ENCODE measurements around the gene ZNG1E.
"Not testable (repeated sequence)": the region's sequence is repeated elsewhere in the genome, so short reads cannot be mapped to it uniquely, and the experiment has no call there.

Gene ZNG1E

DNA sequence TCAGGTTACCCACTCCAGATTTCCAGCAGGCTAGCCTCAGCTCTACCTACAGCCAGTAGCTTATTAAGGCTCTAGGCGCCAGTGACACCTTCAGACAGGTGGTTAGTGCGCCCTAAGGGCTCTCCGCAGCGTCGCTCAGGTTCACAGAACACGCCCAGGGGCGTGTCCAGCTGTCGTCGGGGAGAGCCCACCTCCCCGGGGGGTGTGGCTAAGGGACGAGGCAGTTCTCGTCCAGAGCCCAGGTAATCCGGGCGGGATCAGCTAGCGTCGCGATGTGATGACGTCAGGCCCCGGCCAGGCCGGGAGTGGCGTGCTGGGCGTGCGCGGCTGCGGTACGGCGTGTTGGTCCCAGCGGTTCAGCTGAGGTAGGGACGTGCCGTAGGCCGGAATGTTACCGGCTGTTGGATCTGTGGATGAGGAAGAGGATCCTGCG, at the start of gene ZNG1E:
ZNG1E (plus strand) TSS at position 340 of the 433 bp plus-strand sequence; CDS start at position 389, 49 bp downstream.
- not testable (repeated sequence) for DNase-seq

DNA sequence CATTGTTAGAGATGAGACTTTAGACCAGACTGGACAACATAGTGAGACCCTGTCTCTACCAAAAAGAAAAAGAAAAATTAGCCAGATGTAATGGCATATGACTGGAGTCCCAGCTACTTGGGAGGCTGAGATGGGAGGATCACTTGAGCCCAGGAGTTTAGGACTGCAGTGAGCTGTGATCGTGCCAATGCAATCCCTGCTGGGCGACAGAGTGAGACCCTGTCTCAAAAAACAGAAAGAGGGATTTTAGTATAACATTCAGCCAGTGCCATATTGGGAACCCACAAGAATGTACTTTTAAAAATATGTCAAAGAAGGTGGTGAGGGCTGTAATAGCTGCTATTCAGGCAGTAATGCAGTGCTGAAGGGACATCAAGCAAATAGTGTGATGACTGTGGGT, 2.1 kb upstream of the ZNG1E start:
- DNase-seq, result not testable (repeated sequence)

DNA sequence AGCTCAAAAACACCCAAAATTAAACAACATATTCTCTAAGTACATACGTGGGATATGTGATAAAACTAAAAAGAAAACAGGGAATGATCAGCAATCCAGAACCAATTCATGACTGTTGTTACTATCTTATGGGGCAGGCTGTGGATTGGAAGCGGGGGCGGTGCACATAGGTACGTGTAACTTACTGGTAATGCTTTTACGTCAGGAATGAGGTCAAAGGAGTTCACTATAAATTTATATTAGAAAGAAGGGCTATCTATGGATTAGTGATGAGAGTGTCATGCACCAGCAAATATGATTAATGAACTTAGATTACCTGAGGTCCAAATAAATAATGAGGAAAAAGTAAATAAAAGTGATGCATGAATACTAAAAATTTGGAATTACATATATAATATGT, 710 bp upstream of the ZNG1E start:
- DNase-seq, result not testable (repeated sequence)

DNA sequence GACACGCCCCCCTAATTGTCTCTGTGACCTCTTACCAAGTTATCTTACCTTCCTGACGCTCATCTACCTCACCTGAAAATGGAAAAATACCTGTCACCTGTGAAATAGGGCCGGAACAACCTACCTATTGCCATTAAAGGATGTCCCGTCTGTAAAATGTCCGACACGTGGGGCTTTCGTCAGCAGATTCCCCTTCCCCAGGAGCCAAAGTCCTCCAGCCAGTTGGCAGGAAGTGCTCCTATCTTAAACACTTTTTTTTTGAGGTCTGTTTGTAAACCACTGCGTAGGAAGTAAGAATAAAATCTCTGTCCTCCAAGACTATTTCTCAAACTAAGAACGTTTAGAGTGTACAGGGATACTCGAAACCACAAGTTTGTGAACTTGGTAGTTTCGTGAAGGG, 661 bp downstream of the ZNG1E start:
- DNase-seq, result not testable (repeated sequence)

DNA sequence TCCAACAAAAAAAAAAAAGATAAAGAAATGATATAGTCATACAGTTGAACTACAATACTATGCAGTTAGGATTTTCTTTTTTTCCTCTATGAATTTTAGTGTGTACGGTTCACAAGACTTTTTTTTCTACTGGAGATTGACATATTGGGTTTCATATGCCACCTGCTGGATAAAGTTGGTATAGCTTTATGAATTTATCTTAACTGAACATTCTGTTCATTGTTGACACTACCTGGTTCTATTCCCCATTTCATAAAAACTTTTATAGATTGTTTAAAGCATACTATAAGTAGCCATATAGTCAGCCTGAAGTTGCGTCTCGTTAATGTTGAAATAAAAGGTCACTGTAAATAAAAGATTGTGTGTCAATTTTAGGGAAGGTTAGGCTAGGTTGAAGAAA, 2.8 kb downstream of the ZNG1E start:
- not testable (repeated sequence) for DNase-seq

DNA sequence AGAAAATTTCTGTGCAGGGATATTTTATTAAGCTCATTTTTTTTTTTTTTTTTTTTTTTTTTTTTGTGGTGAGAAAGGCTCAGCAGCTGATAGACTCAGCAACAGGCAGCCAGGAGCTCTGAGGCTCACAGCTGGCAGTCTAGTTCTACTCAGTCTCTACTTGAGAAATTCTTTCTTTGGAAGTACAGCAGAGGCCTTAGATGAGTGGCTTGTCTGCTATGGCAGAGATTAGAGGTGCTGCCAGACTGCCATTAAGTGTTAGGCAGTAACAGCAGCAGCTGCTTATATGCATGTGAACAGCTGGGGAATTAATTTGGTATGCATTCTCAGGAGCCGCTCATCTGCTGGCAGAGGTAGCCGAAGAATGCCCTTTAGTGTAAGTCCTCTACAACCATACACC, 27.8 kb downstream of the ZNG1E start:
- DNase-seq, result not testable (repeated sequence)

DNA sequence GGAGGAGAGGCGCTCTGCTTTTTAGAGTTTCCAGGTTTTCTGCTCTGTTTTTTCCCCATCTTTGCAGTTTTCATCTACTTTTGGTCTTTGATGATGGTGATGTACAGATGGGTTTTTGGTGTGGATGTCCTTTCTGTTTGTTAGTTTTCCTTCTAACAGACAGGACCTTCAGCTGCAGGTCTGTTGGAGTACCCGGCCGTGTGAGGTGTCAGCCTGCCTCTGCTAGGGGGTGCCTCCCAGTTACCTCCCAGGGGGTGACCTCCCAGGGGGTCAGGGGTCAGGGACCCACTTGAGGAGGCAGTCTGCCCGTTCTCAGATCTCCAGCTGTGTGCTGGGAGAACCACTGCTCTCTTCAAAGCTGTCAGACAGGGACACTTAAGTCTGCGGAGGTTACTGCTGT, 38.7 kb downstream of the ZNG1E start:
- DNase-seq, result not testable (repeated sequence)

DNA sequence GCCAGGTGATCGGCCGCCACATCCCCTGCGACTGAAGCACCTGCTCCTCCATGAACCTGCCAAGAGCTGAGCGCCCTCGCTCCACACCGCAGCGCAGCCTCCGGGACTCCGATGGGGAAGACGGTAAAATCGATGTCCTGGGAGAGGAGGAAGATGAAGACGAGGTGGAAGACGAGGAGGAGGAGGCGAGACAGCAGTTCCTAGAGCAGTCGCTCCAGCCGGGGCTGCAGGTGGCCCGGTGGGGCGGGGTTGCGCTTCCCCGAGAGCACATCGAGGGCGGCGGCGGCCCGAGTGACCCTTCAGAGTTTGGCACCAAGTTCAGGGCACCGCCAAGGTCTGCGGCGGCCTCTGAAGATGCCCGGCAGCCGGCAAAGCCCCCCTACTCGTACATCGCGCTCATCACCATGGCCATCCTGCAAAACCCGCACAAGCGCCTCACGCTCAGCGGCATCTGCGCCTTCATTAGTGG, 61.4 kb downstream of the ZNG1E start, which contains the start of gene FOXD4L4:
FOXD4L4 (plus strand) TSS at position 51 of the 469 bp plus-strand sequence; CDS start at position 51, 0 bp downstream.
- DNase-seq, result not testable (repeated sequence)

DNA sequence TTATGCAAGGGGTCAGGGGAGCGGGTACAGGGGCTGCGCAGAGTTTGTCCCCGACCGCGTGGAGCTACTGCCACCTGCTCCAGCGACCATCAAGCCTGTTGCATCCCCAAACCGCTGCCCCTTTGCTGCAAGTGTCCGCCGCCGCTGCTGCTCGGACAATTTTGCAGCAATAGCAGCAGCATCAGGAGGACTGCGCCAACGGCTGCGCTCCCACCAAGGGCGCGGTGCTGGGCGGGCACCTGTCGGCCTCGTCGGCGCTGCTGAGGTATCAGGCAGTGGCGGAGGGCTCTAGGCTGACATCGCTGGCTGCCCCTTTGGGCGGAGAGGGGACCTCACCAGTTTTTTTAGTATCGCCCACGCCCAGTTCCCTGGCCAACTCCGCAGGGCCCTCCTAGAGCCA, 62.4 kb downstream of the ZNG1E start:
- not testable (repeated sequence) for DNase-seq
